ENCODE results near the gene SRBD1.

Gene SRBD1

GRCh38 chr2:45631955-45632354 lies 20.9 kb upstream of the SRBD1 start:
- DNase-seq (ENCODE audit: low read depth) = no peak

- DNase-seq (ENCODE audit: low read depth) = no peak
Measured at GRCh38 chr2:45631319-45631718, 20.3 kb upstream of the SRBD1 start.

- no peak for DNase-seq (ENCODE audit: low read depth)
Measured at GRCh38 chr2:45629971-45630370, 18.9 kb upstream of the SRBD1 start.

- DNase-seq (ENCODE audit: low read depth) = no peak
Measured at GRCh38 chr2:45627911-45628310, 16.8 kb upstream of the SRBD1 start.

GRCh38 chr2:45626387-45627221 lies 15.5 kb upstream of the SRBD1 start:
- no peak for DNase-seq (ENCODE audit: low read depth)

- DNase-seq (ENCODE audit: low read depth) = no peak
Measured at GRCh38 chr2:45625824-45626223, 14.8 kb upstream of the SRBD1 start.

GRCh38 chr2:45623098-45623497 lies 12.0 kb upstream of the SRBD1 start:
- DNase-seq (ENCODE audit: low read depth) = no peak

GRCh38 chr2:45622336-45623075 lies 11.4 kb upstream of the SRBD1 start:
- DNase-seq (ENCODE audit: low read depth) = no peak

GRCh38 chr2:45617496-45617895 lies 6.4 kb upstream of the SRBD1 start:
- DNase-seq (ENCODE audit: low read depth) = no peak

GRCh38 chr2:45616658-45617411 lies 5.8 kb upstream of the SRBD1 start:
- DNase-seq (ENCODE audit: low read depth) = no peak

- DNase-seq (ENCODE audit: low read depth) = no peak
Measured at GRCh38 chr2:45614871-45615415, 3.9 kb upstream of the SRBD1 start.

- DNase-seq (ENCODE audit: low read depth) = no peak
Measured at GRCh38 chr2:45614330-45614729, 3.3 kb upstream of the SRBD1 start.

- no peak for DNase-seq (ENCODE audit: low read depth)
Measured at GRCh38 chr2:45612731-45613130, 1.7 kb upstream of the SRBD1 start.

GRCh38 chr2:45612285-45612684 lies 1.2 kb upstream of the SRBD1 start:
- DNase-seq (ENCODE audit: low read depth) = no peak

GRCh38 chr2:45610281-45611019 lies 617 bp downstream of the SRBD1 start:
- DNase-seq (ENCODE audit: low read depth) = peak; percentile 39

- no peak for DNase-seq (ENCODE audit: low read depth)
Measured at GRCh38 chr2:45607701-45608100, 3.4 kb downstream of the SRBD1 start.

- DNase-seq (ENCODE audit: low read depth) = no peak
Measured at GRCh38 chr2:45606796-45607195, 4.3 kb downstream of the SRBD1 start.

- no peak for DNase-seq (ENCODE audit: low read depth)
Measured at GRCh38 chr2:45605116-45605515, 6.0 kb downstream of the SRBD1 start.

GRCh38 chr2:45602624-45603023 lies 8.4 kb downstream of the SRBD1 start:
- DNase-seq (ENCODE audit: low read depth) = no peak

GRCh38 chr2:45598545-45598944 lies 12.5 kb downstream of the SRBD1 start:
- no peak for DNase-seq (ENCODE audit: low read depth)

GRCh38 chr2:45596761-45597160 lies 14.3 kb downstream of the SRBD1 start:
- DNase-seq (ENCODE audit: low read depth) = no peak

Data from HS-5 (cell line).